Fibroblast of lung (primary cell): ENCODE results near the gene NBDY. TPM values are rescaled to one million over a fixed set of nuclear protein-coding genes. Genes with fewer than 3 reads are reported as not detected.
A peak's percentile ranks its signal among the peaks of the same experiment; 100 is the strongest.

ENCODE experiments used
- DNase-seq, 2 donors: peaks; one replicate each; pipeline versions ENCODE4 v3.0.0 to v3.0.0-alpha.2; 2010; ENCODE audit warnings: low read depth in 2 of 2
- H2AFZ ChIP-seq: 2 replicates; pipeline ENCODE4 v1.5.1; 2012; ENCODE audit warnings: low read length, control low read depth, inconsistent platforms
- H3K27ac ChIP-seq: 2 replicates; pipeline ENCODE4 v1.5.1; 2011; ENCODE audit warnings: low read length, control low read depth; ENCODE audit not compliant: insufficient read depth
- H3K27me3 ChIP-seq: 2 replicates; pipeline ENCODE4 v1.5.1; 2011; ENCODE audit warnings: mild to moderate bottlenecking, low read length; ENCODE audit not compliant: control insufficient read depth, insufficient read depth
- H3K36me3 ChIP-seq: 2 replicates; pipeline ENCODE4 v1.5.1; 2011; ENCODE audit warnings: low read length; ENCODE audit not compliant: control insufficient read depth, insufficient read depth
- H3K4me1 ChIP-seq: 2 replicates; pipeline ENCODE4 v1.5.1; 2011; ENCODE audit warnings: low read length; ENCODE audit not compliant: control insufficient read depth, insufficient read depth; ENCODE audit errors: extremely low read depth
- H3K4me2 ChIP-seq: 2 replicates; pipeline ENCODE4 v1.5.1; 2011; ENCODE audit warnings: low read length, control low read depth; ENCODE audit not compliant: insufficient read depth; ENCODE audit errors: extremely low read depth
- H3K4me3 ChIP-seq, 4 experiments: fragments of 200-600 bp in 1 of 4; sonication (generic) in 1 of 4; replicated peaks in 1 of 4; 2 replicates each; pipeline ENCODE4 v1.5.1; 2011 to 2016; ENCODE audit warnings: low read length in 4 of 4, low read depth in 3 of 4, mild to moderate bottlenecking in 3 of 4, control low read depth in 2 of 4, inconsistent platforms in 1 of 4, mixed read lengths in 1 of 4; ENCODE audit not compliant: insufficient read depth in 1 of 4; ENCODE audit errors: control extremely low read depth in 1 of 4
- H3K79me2 ChIP-seq: 2 replicates; pipeline ENCODE4 v1.5.1; 2012; ENCODE audit warnings: mild to moderate bottlenecking, low read length, inconsistent platforms; ENCODE audit not compliant: control insufficient read depth, insufficient read depth
- H3K9ac ChIP-seq: 2 replicates; pipeline ENCODE4 v1.5.1; 2011; ENCODE audit warnings: mild to moderate bottlenecking, low read length, control low read depth; ENCODE audit not compliant: insufficient read depth
- H3K9me3 ChIP-seq: 2 replicates; pipeline ENCODE4 v1.5.1; 2012; ENCODE audit warnings: low read depth, low read length; ENCODE audit not compliant: control insufficient read depth, insufficient read depth
- H4K20me1 ChIP-seq: 2 replicates; pipeline ENCODE4 v1.5.1; 2011; ENCODE audit warnings: low read length; ENCODE audit not compliant: control insufficient read depth, insufficient read depth; ENCODE audit errors: extremely low read depth
- CTCF ChIP-seq, 2 donors: IDR thresholded peaks in 1 of 2; conservative IDR thresholded peaks in 1 of 2; 1 replicate in 1 of 2; 2 replicates in 1 of 2; pipeline ENCODE4 v1.5.1; 2011 to 2012; ENCODE audit warnings: low read length in 2 of 2, control low read depth in 1 of 2, inconsistent platforms in 1 of 2, low read depth in 1 of 2, mild to moderate bottlenecking in 1 of 2
- EZH2 ChIP-seq: IDR thresholded peaks from 2 replicates; pipeline ENCODE4 v1.5.1; 2012; ENCODE audit warnings: low read length, control low read depth, mild to moderate bottlenecking; ENCODE audit errors: missing control alignments
- polyA plus RNA-seq, 2 donors: library from polyadenylated mRNA; depleted of rRNA in 1 of 2; stranded (reverse) in 1 of 2; unstranded in 1 of 2; fragments of >200 nt; gene quantifications; 2 replicates each; pipeline ENCODE4 v1.2.1, GENCODE V29; 2011 to 2012; ENCODE audit warnings: missing spikeins in 1 of 2
- total RNA-seq: library from RNA; depleted of rRNA; stranded (reverse); fragments of >200 nt; gene quantifications from 2 replicates; pipeline ENCODE4 v1.2.1, GENCODE V29; 2014

NBDY gene
- total and polyA plus RNA-seq, 2 donors (not counting 1 experiment from before 2014, with no cell fraction given) = 5.8 to 39.3 TPM

GRCh38 chrX:56811599-56811998, 82.6 kb downstream of the NBDY start:
- Histone ChIP-seq H3K79me2 (no peaks in the 10 kb centered on the region), H3K27me3 (no peaks in the 10 kb centered on the region), H3K36me3 (no peaks in the 10 kb centered on the region), H3K27ac (no peak overlapping the region), H3K4me1 (no peaks in the 10 kb centered on the region), H3K4me3 (no peak overlapping the region), H3K9me3 (no peaks in the 10 kb centered on the region), H3K9ac (no peak overlapping the region), H2AFZ (no peak overlapping the region), H4K20me1 (no peaks in the 10 kb centered on the region), H3K4me2 (no peak overlapping the region)
- no peak for TF ChIP-seq EZH2
- TF ChIP-seq CTCF (conservative IDR thresholded peaks at IDR 0.05 in 1 of 2, IDR thresholded peaks at IDR 0.05 in 1 of 2; ENCODE audit: low read depth in 1 of 2, low read length in 2 of 2) = no peak
- no peak for DNase-seq

- Histone ChIP-seq H2AFZ (no peak overlapping the region), H3K9ac (no peak overlapping the region), H3K4me3 (peak overlapping the region in 2 of 4 experiments; percentile 7 to 33), H4K20me1 (no peaks in the 10 kb centered on the region), H3K9me3 (no peaks in the 10 kb centered on the region), H3K27me3 (no peaks in the 10 kb centered on the region), H3K27ac (no peak overlapping the region), H3K36me3 (no peaks in the 10 kb centered on the region), H3K4me1 (no peaks in the 10 kb centered on the region), H3K79me2 (no peaks in the 10 kb centered on the region), H3K4me2 (peak overlapping the region; percentile 68)
- TF ChIP-seq CTCF (conservative IDR thresholded peaks at IDR 0.05 in 1 of 2, IDR thresholded peaks at IDR 0.05 in 1 of 2; ENCODE audit: low read depth in 1 of 2, low read length in 2 of 2) = no peak
- no peak for TF ChIP-seq EZH2
- peak in 1 of 2 donors; percentile 24 for DNase-seq
These were observed 83.6 kb downstream of the NBDY start for GRCh38 chrX:56812515-56813105.

GRCh38 chrX:56813318-56813837, 84.3 kb downstream of the NBDY start:
- H3K4me2 ChIP-seq = peak overlapping the region; percentile 5
- no peaks in the 10 kb centered on the region for H4K20me1 ChIP-seq
- H3K4me1 ChIP-seq = no peaks in the 10 kb centered on the region
- no peaks in the 10 kb centered on the region for H3K36me3 ChIP-seq
- no peaks in the 10 kb centered on the region for H3K9me3 ChIP-seq
- H3K9ac ChIP-seq = no peak overlapping the region
- H3K4me3 ChIP-seq = no peak overlapping the region
- TF ChIP-seq EZH2 (no peak), CTCF (conservative IDR thresholded peaks at IDR 0.05 in 1 of 2, IDR thresholded peaks at IDR 0.05 in 1 of 2; ENCODE audit: low read depth in 1 of 2, low read length in 2 of 2) (no peak)
- peak; percentile 51 to 78 for DNase-seq
- H2AFZ ChIP-seq = no peak overlapping the region
- no peaks in the 10 kb centered on the region for H3K27me3 ChIP-seq
- H3K27ac ChIP-seq = peak overlapping the region; percentile 27
- H3K79me2 ChIP-seq = no peaks in the 10 kb centered on the region
